ENCODE data around the gene KCNK5.

KCNK5 gene

GRCh38 chr6:39198528-39198927 is 30.7 kb downstream of the KCNK5 start:
- H3K27ac ChIP-seq (ENCODE audit: low read length) = no peak overlapping the region
- no peak for DNase-seq (ENCODE audit: low read depth, low spot score)
- H3K4me3 ChIP-seq (ENCODE audit: low read length) = no peak overlapping the region
- no peaks in the 10 kb centered on the region for H3K9me3 ChIP-seq (ENCODE audit: control insufficient read depth, insufficient read depth, low read length)
- H3K4me1 ChIP-seq (ENCODE audit: control insufficient read depth, insufficient read depth, low read length) = peaks cover 10% of the 10 kb centered on the region
- peaks cover 19% of the 10 kb centered on the region for H3K36me3 ChIP-seq (ENCODE audit: control insufficient read depth, insufficient read depth, low read length)
- H3K27me3 ChIP-seq (ENCODE audit: control insufficient read depth, insufficient read depth, low read length) = no peaks in the 10 kb centered on the region

- peaks cover 4% of the 10 kb centered on the region for H3K4me1 ChIP-seq (ENCODE audit: control insufficient read depth, insufficient read depth, low read length)
- no peak for DNase-seq (ENCODE audit: low read depth, low spot score)
- peaks cover 22% of the 10 kb centered on the region for H3K36me3 ChIP-seq (ENCODE audit: control insufficient read depth, insufficient read depth, low read length)
Measured at GRCh38 chr6:39197922-39198500, 31.3 kb downstream of the KCNK5 start.

GRCh38 chr6:39197521-39197920 is 31.8 kb downstream of the KCNK5 start:
- Histone ChIP-seq H3K36me3 (ENCODE audit: control insufficient read depth, insufficient read depth, low read length) (peaks cover 22% of the 10 kb centered on the region), H3K4me1 (ENCODE audit: control insufficient read depth, insufficient read depth, low read length) (peaks cover 4% of the 10 kb centered on the region; the same call in 1 of the 2 replicates), H3K9me3 (ENCODE audit: control insufficient read depth, insufficient read depth, low read length) (no peaks in the 10 kb centered on the region), H3K4me3 (ENCODE audit: low read length) (no peak overlapping the region), H3K27ac (ENCODE audit: low read length) (no peak overlapping the region), H3K27me3 (ENCODE audit: control insufficient read depth, insufficient read depth, low read length) (no peaks in the 10 kb centered on the region)
- DNase-seq (ENCODE audit: low read depth, low spot score) = no peak
- WGBS (ENCODE audit: insufficient coverage, insufficient read length) = no CpG with 5 or more reads among the region's 4 CpGs

More at GRCh38 chr6:39197922-39198500, 31.3 kb downstream of the KCNK5 start:
- no peak overlapping the region for H3K27ac ChIP-seq (ENCODE audit: low read length)
- no peaks in the 10 kb centered on the region for H3K27me3 ChIP-seq (ENCODE audit: control insufficient read depth, insufficient read depth, low read length)
- no peaks in the 10 kb centered on the region for H3K9me3 ChIP-seq (ENCODE audit: control insufficient read depth, insufficient read depth, low read length)
- H3K4me3 ChIP-seq (ENCODE audit: low read length) = no peak overlapping the region

GRCh38 chr6:39196673-39197091 is 32.6 kb downstream of the KCNK5 start:
- no peak for DNase-seq (ENCODE audit: low read depth, low spot score)
- H3K36me3 ChIP-seq (ENCODE audit: control insufficient read depth, insufficient read depth, low read length) = peaks cover 24% of the 10 kb centered on the region
- H3K9me3 ChIP-seq (ENCODE audit: control insufficient read depth, insufficient read depth, low read length) = no peaks in the 10 kb centered on the region
- WGBS (ENCODE audit: insufficient coverage, insufficient read length) = no CpG with 5 or more reads among the region's 3 CpGs
- H3K4me1 ChIP-seq (ENCODE audit: control insufficient read depth, insufficient read depth, low read length) = peaks cover 4% of the 10 kb centered on the region; the same call in 1 of the 2 replicates
- H3K4me3 ChIP-seq (ENCODE audit: low read length) = no peak overlapping the region
- no peak overlapping the region for H3K27ac ChIP-seq (ENCODE audit: low read length)
- H3K27me3 ChIP-seq (ENCODE audit: control insufficient read depth, insufficient read depth, low read length) = no peaks in the 10 kb centered on the region

DNA sequence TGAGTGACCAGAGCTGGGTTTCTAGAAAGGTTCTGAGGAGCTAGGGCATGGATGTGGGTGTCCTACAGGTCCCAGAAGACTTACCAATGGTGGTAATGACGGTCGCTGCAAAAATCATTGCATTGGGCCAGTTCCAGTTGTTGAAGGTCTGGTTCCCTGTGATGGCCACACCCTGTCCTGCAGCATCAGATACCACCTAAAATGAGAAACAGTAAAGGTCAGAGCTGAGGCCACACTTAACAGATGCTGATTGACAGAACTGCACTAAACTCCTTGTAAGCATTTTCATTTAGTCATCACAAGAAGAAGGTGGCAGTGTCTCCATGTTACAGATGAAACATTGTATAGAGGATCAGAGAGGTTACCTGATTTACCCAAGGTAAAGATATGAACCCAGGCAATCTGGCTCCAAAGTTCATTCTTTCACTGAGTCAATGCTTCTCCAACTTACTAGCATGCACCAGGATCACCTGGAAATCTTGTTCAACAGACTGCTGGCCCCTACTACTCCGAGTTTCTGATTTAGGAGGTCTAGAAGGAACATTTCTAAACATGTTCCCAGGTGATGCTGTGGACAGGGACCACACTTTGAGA is 33.4 kb downstream of the KCNK5 start:
- Histone ChIP-seq H3K9me3 (ENCODE audit: control insufficient read depth, insufficient read depth, low read length) (no peaks in the 10 kb centered on the region), H3K27me3 (ENCODE audit: control insufficient read depth, insufficient read depth, low read length) (no peaks in the 10 kb centered on the region), H3K36me3 (ENCODE audit: control insufficient read depth, insufficient read depth, low read length) (peaks cover 32% of the 10 kb centered on the region), H3K4me1 (ENCODE audit: control insufficient read depth, insufficient read depth, low read length) (peaks cover 4% of the 10 kb centered on the region; the same call in 1 of the 2 replicates), H3K27ac (ENCODE audit: low read length) (no peak overlapping the region), H3K4me3 (ENCODE audit: low read length) (no peak overlapping the region)
- no peak for DNase-seq (ENCODE audit: low read depth, low spot score)
- no CpG with 5 or more reads among the region's 3 CpGs for WGBS (ENCODE audit: insufficient coverage, insufficient read length)

DNA sequence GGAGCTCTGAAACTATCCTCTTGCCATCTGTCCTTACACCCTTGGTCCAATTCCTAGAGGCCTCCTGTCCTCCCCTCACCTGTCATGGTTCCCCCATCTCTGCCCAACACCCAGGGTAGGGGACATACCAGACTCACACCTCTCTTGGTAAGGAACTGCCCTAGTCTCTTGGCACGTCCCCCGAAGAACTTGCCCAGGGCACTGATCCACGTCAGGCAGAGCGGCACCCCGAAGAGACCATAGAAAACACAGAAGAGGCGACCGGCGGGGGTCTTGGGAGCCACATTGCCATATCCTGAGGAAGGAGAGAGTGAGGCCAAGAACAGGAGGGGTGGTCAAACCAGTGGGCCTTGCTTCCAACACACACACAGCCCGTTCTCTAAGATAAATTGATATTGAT is 34.8 kb downstream of the KCNK5 start:
- no peaks in the 10 kb centered on the region for H3K27me3 ChIP-seq (ENCODE audit: control insufficient read depth, insufficient read depth, low read length)
- H3K4me1 ChIP-seq (ENCODE audit: control insufficient read depth, insufficient read depth, low read length) = peaks cover 1% of the 10 kb centered on the region; the same call in 1 of the 2 replicates
- H3K36me3 ChIP-seq (ENCODE audit: control insufficient read depth, insufficient read depth, low read length) = peaks cover 40% of the 10 kb centered on the region
- H3K27ac ChIP-seq (ENCODE audit: low read length) = no peak overlapping the region
- H3K4me3 ChIP-seq (ENCODE audit: low read length) = no peak overlapping the region
- no peaks in the 10 kb centered on the region for H3K9me3 ChIP-seq (ENCODE audit: control insufficient read depth, insufficient read depth, low read length)
- no peak for DNase-seq (ENCODE audit: low read depth, low spot score)
- no CpG with 5 or more reads among the region's 9 CpGs for WGBS (ENCODE audit: insufficient coverage, insufficient read length)

- H3K36me3 ChIP-seq (ENCODE audit: control insufficient read depth, insufficient read depth, low read length) = peaks cover 47% of the 10 kb centered on the region
Measured at GRCh38 chr6:39193201-39193791, 36.0 kb downstream of the KCNK5 start.

GRCh38 chr6:39192736-39193135 is 36.5 kb downstream of the KCNK5 start:
- Histone ChIP-seq H3K4me3 (ENCODE audit: low read length) (no peak overlapping the region), H3K36me3 (ENCODE audit: control insufficient read depth, insufficient read depth, low read length) (peaks cover 47% of the 10 kb centered on the region), H3K27me3 (ENCODE audit: control insufficient read depth, insufficient read depth, low read length) (no peaks in the 10 kb centered on the region), H3K27ac (ENCODE audit: low read length) (no peak overlapping the region), H3K4me1 (ENCODE audit: control insufficient read depth, insufficient read depth, low read length) (no peaks in the 10 kb centered on the region; the same call in 1 of the 2 replicates), H3K9me3 (ENCODE audit: control insufficient read depth, insufficient read depth, low read length) (no peaks in the 10 kb centered on the region)
- no CpG with 5 or more reads among the region's 6 CpGs for WGBS (ENCODE audit: insufficient coverage, insufficient read length)
- DNase-seq (ENCODE audit: low read depth, low spot score) = no peak

More at GRCh38 chr6:39193201-39193791, 36.0 kb downstream of the KCNK5 start:
- DNase-seq (ENCODE audit: low read depth, low spot score) = no peak
- Histone ChIP-seq H3K4me1 (ENCODE audit: control insufficient read depth, insufficient read depth, low read length) (no peaks in the 10 kb centered on the region; the same call in 1 of the 2 replicates), H3K4me3 (ENCODE audit: low read length) (no peak overlapping the region), H3K9me3 (ENCODE audit: control insufficient read depth, insufficient read depth, low read length) (no peaks in the 10 kb centered on the region), H3K27me3 (ENCODE audit: control insufficient read depth, insufficient read depth, low read length) (no peaks in the 10 kb centered on the region), H3K27ac (ENCODE audit: low read length) (no peak overlapping the region)
- WGBS (ENCODE audit: insufficient coverage, insufficient read length) = no CpG with 5 or more reads among the region's 2 CpGs

- Histone ChIP-seq H3K4me1 (ENCODE audit: control insufficient read depth, insufficient read depth, low read length) (no peaks in the 10 kb centered on the region; the same call in 1 of the 2 replicates), H3K27me3 (ENCODE audit: control insufficient read depth, insufficient read depth, low read length) (no peaks in the 10 kb centered on the region), H3K36me3 (ENCODE audit: control insufficient read depth, insufficient read depth, low read length) (peaks cover 47% of the 10 kb centered on the region), H3K9me3 (ENCODE audit: control insufficient read depth, insufficient read depth, low read length) (no peaks in the 10 kb centered on the region), H3K4me3 (ENCODE audit: low read length) (no peak overlapping the region), H3K27ac (ENCODE audit: low read length) (no peak overlapping the region)
- WGBS (ENCODE audit: insufficient coverage, insufficient read length) = no CpG with 5 or more reads among the region's 23 CpGs
- no peak for DNase-seq (ENCODE audit: low read depth, low spot score)
Measured at GRCh38 chr6:39191236-39191930, 37.9 kb downstream of the KCNK5 start.

GRCh38 chr6:39190545-39191235 is 38.6 kb downstream of the KCNK5 start:
- no peaks in the 10 kb centered on the region for H3K27me3 ChIP-seq (ENCODE audit: control insufficient read depth, insufficient read depth, low read length)
- DNase-seq (ENCODE audit: low read depth, low spot score) = no peak
- no peak overlapping the region for H3K27ac ChIP-seq (ENCODE audit: low read length)
- peaks cover 45% of the 10 kb centered on the region for H3K36me3 ChIP-seq (ENCODE audit: control insufficient read depth, insufficient read depth, low read length)
- WGBS (ENCODE audit: insufficient coverage, insufficient read length) = no CpG with 5 or more reads among the region's 21 CpGs
- no peak overlapping the region for H3K4me3 ChIP-seq (ENCODE audit: low read length)
- H3K9me3 ChIP-seq (ENCODE audit: control insufficient read depth, insufficient read depth, low read length) = no peaks in the 10 kb centered on the region
- no peaks in the 10 kb centered on the region; the same call in 1 of the 2 replicates for H3K4me1 ChIP-seq (ENCODE audit: control insufficient read depth, insufficient read depth, low read length)

Measured in iPS DF 6.9 (cell line).